Spleen (tissue), 7 donors: Measurements from ENCODE around the gene LUC7L.

ENCODE experiments used
- CTCF ChIP-seq, 11 experiments: fragments of 200-600 bp in 7 of 11; fragments of 450-650 bp in 4 of 11; sonication (generic) in 4 of 11; IDR thresholded peaks in 8 of 11; conservative IDR thresholded peaks in 3 of 11; 1 replicate in 7 of 11; 2 replicates in 4 of 11; pipeline versions ENCODE4 v1.4.0 to v1.8.0; 2016 to 2021; ENCODE audit warnings: antibody characterized with exemption in 11 of 11, inconsistent platforms in 4 of 11, mild to moderate bottlenecking in 1 of 11
- POLR2A ChIP-seq, 3 donors: fragments of 450-650 bp; IDR thresholded peaks; one replicate each; pipeline ENCODE4 v1.5.1; 2017; ENCODE audit warnings: antibody characterized with exemption in 3 of 3, mild to moderate bottlenecking in 1 of 3
- donor health status: DM: no; HTN: no; CAD: no; lungs with moderate emphysema.
- donor health status: DM: no; HTN: no; CAD: no.
- donor health status: DM: no; HTN: no; CAD: no.

GRCh38 chr16:143047-143446, 86.2 kb downstream of the LUC7L start:
- TF ChIP-seq CTCF (IDR thresholded peaks at IDR 0.05 in 8 of 11, conservative IDR thresholded peaks at IDR 0.05 in 3 of 11) = no peak
- no peak for TF ChIP-seq POLR2A (IDR thresholded peaks at IDR 0.05)
